GM15510 (cell line): Measurements from ENCODE around the gene OPCML.

ENCODE experiments used
- POLR2A ChIP-seq: IDR thresholded peaks from 3 replicates; pipeline ENCODE4 v1.6.1; 2011; ENCODE audit warnings: borderline replicate concordance; ENCODE audit not compliant: insufficient read length; ENCODE audit errors: extremely low read depth

Gene OPCML

GRCh38 chr11:133266986-133267385, 265.3 kb downstream of the OPCML start:
- TF ChIP-seq POLR2A, result no peak

DNA sequence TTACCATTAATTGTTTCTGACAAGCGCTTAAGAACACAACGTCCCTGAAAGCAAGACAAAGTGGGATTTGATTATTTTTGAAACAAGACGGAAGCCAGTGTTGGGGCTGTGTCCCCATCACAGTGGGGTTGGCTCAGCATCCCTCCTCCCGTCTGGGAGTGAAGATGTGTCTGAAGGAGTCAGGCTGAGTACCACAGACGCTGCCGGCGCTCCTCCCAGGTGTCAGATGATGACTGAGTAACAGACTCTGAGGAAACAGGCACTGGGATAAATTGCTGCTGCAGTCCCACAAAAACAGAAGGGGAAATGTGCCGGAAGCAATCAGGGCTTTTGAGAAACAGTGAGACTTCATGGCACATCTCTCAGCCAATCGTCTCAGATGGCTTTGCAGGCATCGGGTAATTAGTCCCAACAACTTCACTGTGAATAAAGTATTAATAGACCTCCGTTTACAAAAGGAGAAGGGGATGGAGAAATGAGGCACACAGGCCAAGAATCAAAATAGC, 266.7 kb downstream of the OPCML start:
- no peak for TF ChIP-seq POLR2A

GRCh38 chr11:133263332-133263731, 269.0 kb downstream of the OPCML start:
- no peak for TF ChIP-seq POLR2A

- no peak for TF ChIP-seq POLR2A
Observed at GRCh38 chr11:133258751-133259150, 273.6 kb downstream of the OPCML start.

GRCh38 chr11:133254601-133255000, 277.7 kb downstream of the OPCML start:
- no peak for TF ChIP-seq POLR2A

- no peak for TF ChIP-seq POLR2A
Observed at GRCh38 chr11:133253570-133253969, 278.7 kb downstream of the OPCML start.

DNA sequence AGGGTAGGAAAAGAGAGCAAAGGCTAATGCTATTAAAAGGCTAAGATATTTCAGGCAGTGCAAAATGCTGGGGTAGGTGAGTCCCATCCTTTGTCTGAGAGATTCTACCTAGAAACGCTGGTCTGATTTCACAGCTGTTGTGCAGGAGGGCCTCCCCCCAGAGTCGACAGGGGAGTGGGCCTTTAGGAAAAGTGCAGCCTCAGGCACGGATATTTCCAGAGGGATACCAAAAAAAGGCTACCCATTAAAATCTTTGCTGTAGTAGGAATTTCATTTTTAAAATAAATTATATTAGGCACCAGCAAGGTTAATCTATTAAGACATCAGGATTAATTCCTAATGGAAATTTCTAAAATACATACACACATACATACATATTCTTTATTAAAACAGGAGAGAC, 280.5 kb downstream of the OPCML start:
- no peak for TF ChIP-seq POLR2A

DNA sequence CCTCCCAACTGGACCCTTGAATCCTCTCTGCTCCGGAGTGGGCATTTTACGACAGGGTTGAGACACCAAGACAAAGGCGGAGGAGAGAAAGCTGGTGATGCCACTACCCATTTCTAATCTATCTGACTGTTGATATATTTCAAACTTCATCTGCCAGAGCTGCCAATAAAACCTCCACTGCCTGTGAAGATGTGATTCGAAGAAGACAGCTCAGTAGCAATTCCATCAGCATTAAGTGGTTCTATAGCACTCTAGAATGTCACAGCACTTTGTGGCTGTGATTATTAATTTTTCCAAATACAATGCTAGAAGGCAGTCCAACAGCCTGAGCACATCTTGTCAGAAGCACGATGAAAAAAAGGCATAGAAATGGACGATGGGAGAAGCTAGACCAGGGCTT, 282.8 kb downstream of the OPCML start:
- TF ChIP-seq POLR2A, result no peak

GRCh38 chr11:133249065-133249464, 283.2 kb downstream of the OPCML start:
- TF ChIP-seq POLR2A, result no peak

GRCh38 chr11:133243832-133244231, 288.5 kb downstream of the OPCML start:
- TF ChIP-seq POLR2A, result no peak

- no peak for TF ChIP-seq POLR2A
Observed at GRCh38 chr11:133240908-133241655, 291.2 kb downstream of the OPCML start.

GRCh38 chr11:133239575-133239974, 292.7 kb downstream of the OPCML start:
- TF ChIP-seq POLR2A, result no peak

- TF ChIP-seq POLR2A, result no peak
Observed at GRCh38 chr11:133238495-133238894, 293.8 kb downstream of the OPCML start.

- no peak for TF ChIP-seq POLR2A
Observed at GRCh38 chr11:133238027-133238426, 294.3 kb downstream of the OPCML start.

GRCh38 chr11:133235381-133235780, 296.9 kb downstream of the OPCML start:
- no peak for TF ChIP-seq POLR2A

DNA sequence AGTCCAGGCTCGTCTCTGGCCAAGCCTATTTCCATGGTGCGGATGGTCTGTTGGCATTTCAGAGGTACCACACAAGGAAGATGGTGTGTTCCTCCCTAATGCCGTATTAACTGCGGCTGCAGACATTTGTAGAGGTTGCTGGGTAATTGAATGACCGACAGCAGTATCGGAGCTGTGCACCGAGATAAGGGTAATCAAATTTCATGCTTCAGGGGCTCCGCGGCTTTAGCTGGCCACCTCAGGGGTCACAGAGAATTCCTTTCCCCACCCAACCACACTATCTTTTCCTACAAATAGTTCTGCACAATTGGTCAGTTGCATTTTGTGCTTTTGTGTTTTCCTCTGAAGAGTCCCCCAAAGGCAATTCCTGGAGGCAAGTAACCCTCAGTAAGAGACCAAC, 297.4 kb downstream of the OPCML start:
- TF ChIP-seq POLR2A, result no peak
